Measurements from ENCODE around the gene SARS1. TPM values are rescaled to one million over a fixed set of nuclear protein-coding genes. Genes with fewer than 3 reads are reported as not detected.

The SARS1 gene
- total and polyA plus RNA-seq, 2 of the 13 experiments (the other 11 are each of a cell fraction or from before 2014, with no cell fraction given): 103 to 134 TPM

GRCh38 chr1:109191377-109191776, 22.3 kb upstream of the SARS1 start:
- CTCF ChIA-PET (ENCODE audit: low intra/inter-chr PET ratio, low total read pairs): interaction anchor here (0.7 kb wide), 1 partner anchor 72 kb away, joined by 4 read pairs; no protein-coding TSS in a partner anchor
- H3K79me2 ChIP-seq (ENCODE audit: insufficient read depth, low read length): no peaks in the 10 kb centered on the region
- H3K27ac ChIP-seq (ENCODE audit: extremely low read length, insufficient read depth, low read length): no peak overlapping the region
- POLR2A ChIA-PET: interaction anchor here (0.9 to 1.6 kb wide), 4 partner anchors 10 to 91 kb away, joined by 3 to 7 read pairs (median 6); partner anchors contain the start of gene SARS1
- no TSS peak for BruUV-seq (replicated peaks)
- in situ Hi-C loops (cut with HindIII; ENCODE audit: extremely low pct_ligation_motif_present, low pct_unique_long_range_greater_than_20kb): no loop called here
- H3K9ac ChIP-seq (ENCODE audit: insufficient read depth, low read depth, low read length): no peak overlapping the region
- H3K4me1 ChIP-seq (ENCODE audit: insufficient read depth, low read length): peaks cover 39% of the 10 kb centered on the region
- DNase-seq (ENCODE audit: low spot score) (no peak), FAIRE-seq (peak; percentile 67), ATAC-seq (peak; percentile 72)
- H3K4me3 ChIP-seq (replicated peaks in 1 of 3; ENCODE audit: insufficient read depth in 1 of 3, low read depth in 2 of 3, low read length in 3 of 3): no peak overlapping the region
- H2AFZ ChIP-seq (ENCODE audit: low read length): no peak overlapping the region
- H4K20me1 ChIP-seq (ENCODE audit: insufficient read depth, low read length): no peaks in the 10 kb centered on the region
- H3K36me3 ChIP-seq (replicated peaks in 1 of 2; ENCODE audit: control insufficient read depth in 1 of 2, insufficient read depth in 2 of 2, low read length in 2 of 2): no peaks in the 10 kb centered on the region
- no peaks in the 10 kb centered on the region for H3K9me3 ChIP-seq (ENCODE audit: low read length)
- 24% methylated on average over 4 of the region's 8 CpGs for WGBS (ENCODE audit: low lambda C conversion rate)
- H3K4me2 ChIP-seq (ENCODE audit: low read depth, low read length): peak overlapping the region; percentile 60
- peaks cover 2 to 4% of the 10 kb centered on the region in 2 experiments; a peak in 2 of 5 replicates for H3K27me3 ChIP-seq (ENCODE audit: control insufficient read depth in 1 of 2, insufficient read depth in 2 of 2, low read length in 2 of 2)
- intact Hi-C loops (cut with micrococcal nuclease; ENCODE audit: unreplicated experiment): loop anchor here (2.0 to 5.0 kb wide), 2 partner anchors 41 to 79 kb away; partner anchors contain the start of gene ELAPOR1
- TF ChIP-seq STAG1 (CRISPR knock-in tag; IDR thresholded peaks at IDR 0.05) (peak; percentile 37), LRRFIP1 (CRISPR knock-in tag; conservative IDR thresholded peaks at IDR 0.05) (no peak), ZNF580 (CRISPR knock-in tag; IDR thresholded peaks at IDR 0.05; ENCODE audit: borderline replicate concordance, low read depth) (no peak), TCF7 (IDR thresholded peaks at IDR 0.05; ENCODE audit: low read depth) (no peak), RNF219 (CRISPR knock-in tag; IDR thresholded peaks at IDR 0.05) (no peak), KDM6A (CRISPR knock-in tag; IDR thresholded peaks at IDR 0.05; ENCODE audit: low read depth) (no peak), YY1 (IDR thresholded peaks at IDR 0.05; ENCODE audit: insufficient read depth, insufficient replicate concordance, low read depth, low read length) (no peak), SALL1 (CRISPR knock-in tag; IDR thresholded peaks at IDR 0.05) (0 out of 2 replicates have a peak, but pooled peaks have one; percentile 17), ZNF761 (CRISPR knock-in tag; conservative IDR thresholded peaks at IDR 0.05) (no peak), AHDC1 (CRISPR knock-in tag; IDR thresholded peaks at IDR 0.05; ENCODE audit: borderline replicate concordance) (no peak), MED8 (CRISPR knock-in tag; IDR thresholded peaks at IDR 0.05; ENCODE audit: insufficient replicate concordance) (no peak), ISX (CRISPR knock-in tag; conservative IDR thresholded peaks at IDR 0.05) (no peak), ZNF251 (CRISPR knock-in tag; IDR thresholded peaks at IDR 0.05) (no peak), FLYWCH1 (CRISPR knock-in tag; IDR thresholded peaks at IDR 0.05) (no peak), PHF8 (CRISPR knock-in tag; IDR thresholded peaks at IDR 0.05) (no peak)

Measured in HepG2 (cell line).